Activated naive CD4-positive, alpha-beta T cell treated with Interleukin-2 at 50 U/mL for 16 hours (primary cell): ENCODE measurements around the gene NLRP3.
A peak's percentile ranks its signal among the peaks of the same experiment; 100 is the strongest.
"Not testable (repeated sequence)": the region's sequence is repeated elsewhere in the genome, so short reads cannot be mapped to it uniquely, and the experiment has no call there.

Experiments
- DNase-seq: peaks from one replicate; pipeline ENCODE4 v3.0.0-alpha.2; 2020

The NLRP3 gene

GRCh38 chr1:247440001-247440620 lies 24.1 kb downstream of the NLRP3 start:
- peak; percentile 8 for DNase-seq

- DNase-seq = no peak
Measured at GRCh38 chr1:247441606-247442005, 25.6 kb downstream of the NLRP3 start.

GRCh38 chr1:247442164-247442563 lies 26.2 kb downstream of the NLRP3 start:
- no peak for DNase-seq

- no peak for DNase-seq
Measured at GRCh38 chr1:247443641-247444040, 27.7 kb downstream of the NLRP3 start.

GRCh38 chr1:247444571-247444970 lies 28.6 kb downstream of the NLRP3 start:
- no peak for DNase-seq

- DNase-seq = no peak
Measured at GRCh38 chr1:247445526-247446356, 29.8 kb downstream of the NLRP3 start.

- DNase-seq = no peak
Measured at GRCh38 chr1:247447162-247447909, 31.4 kb downstream of the NLRP3 start.

GRCh38 chr1:247448107-247448791 lies 32.3 kb downstream of the NLRP3 start:
- DNase-seq = peak; percentile 25

GRCh38 chr1:247451388-247452010 lies 35.5 kb downstream of the NLRP3 start:
- no peak for DNase-seq

- no peak for DNase-seq
Measured at GRCh38 chr1:247452447-247453039, 36.6 kb downstream of the NLRP3 start.

- DNase-seq = no peak
Measured at GRCh38 chr1:247453245-247453644, 37.3 kb downstream of the NLRP3 start.

- no peak for DNase-seq
Measured at GRCh38 chr1:247453997-247454396, 38.0 kb downstream of the NLRP3 start.

GRCh38 chr1:247456021-247456420 lies 40.0 kb downstream of the NLRP3 start:
- no peak for DNase-seq

- no peak for DNase-seq
Measured at GRCh38 chr1:247456914-247457639, 41.1 kb downstream of the NLRP3 start.

GRCh38 chr1:247459507-247459906 lies 43.5 kb downstream of the NLRP3 start:
- DNase-seq = no peak

- DNase-seq = no peak
Measured at GRCh38 chr1:247465796-247466195, 49.8 kb downstream of the NLRP3 start.

- DNase-seq = no peak
Measured at GRCh38 chr1:247467129-247467528, 51.2 kb downstream of the NLRP3 start.

GRCh38 chr1:247468481-247469140 lies 52.6 kb downstream of the NLRP3 start:
- DNase-seq = no peak

- DNase-seq = no peak
Measured at GRCh38 chr1:247469141-247469535, 53.2 kb downstream of the NLRP3 start.

GRCh38 chr1:247470942-247471429 lies 55.0 kb downstream of the NLRP3 start:
- DNase-seq = not testable (repeated sequence)
